Rectal smooth muscle tissue (tissue), 1 donor: Measurements from ENCODE around the gene CEP350.
"Not testable (repeated sequence)": the region's sequence is repeated elsewhere in the genome, so short reads cannot be mapped to it uniquely, and the experiment has no call there.

ENCODE experiments used
- H3K27ac ChIP-seq: one replicate; pipeline ENCODE4 v1.7.0; 2013; ENCODE audit warnings: low read depth, low read length, inconsistent platforms
- H3K27me3 ChIP-seq: one replicate; pipeline ENCODE4 v1.7.0; 2013; ENCODE audit warnings: low read length; ENCODE audit not compliant: control insufficient read depth, insufficient read depth
- H3K36me3 ChIP-seq: one replicate; pipeline ENCODE4 v1.7.0; 2013; ENCODE audit warnings: low read length; ENCODE audit not compliant: control insufficient read depth, insufficient read depth
- H3K4me1 ChIP-seq: one replicate; pipeline ENCODE4 v1.7.0; 2013; ENCODE audit warnings: low read length; ENCODE audit not compliant: control insufficient read depth, insufficient read depth
- H3K4me3 ChIP-seq: one replicate; pipeline ENCODE4 v1.7.0; 2013; ENCODE audit warnings: low read length
- H3K9ac ChIP-seq: one replicate; pipeline ENCODE4 v1.7.0; 2013; ENCODE audit warnings: low read length

The CEP350 gene

DNA sequence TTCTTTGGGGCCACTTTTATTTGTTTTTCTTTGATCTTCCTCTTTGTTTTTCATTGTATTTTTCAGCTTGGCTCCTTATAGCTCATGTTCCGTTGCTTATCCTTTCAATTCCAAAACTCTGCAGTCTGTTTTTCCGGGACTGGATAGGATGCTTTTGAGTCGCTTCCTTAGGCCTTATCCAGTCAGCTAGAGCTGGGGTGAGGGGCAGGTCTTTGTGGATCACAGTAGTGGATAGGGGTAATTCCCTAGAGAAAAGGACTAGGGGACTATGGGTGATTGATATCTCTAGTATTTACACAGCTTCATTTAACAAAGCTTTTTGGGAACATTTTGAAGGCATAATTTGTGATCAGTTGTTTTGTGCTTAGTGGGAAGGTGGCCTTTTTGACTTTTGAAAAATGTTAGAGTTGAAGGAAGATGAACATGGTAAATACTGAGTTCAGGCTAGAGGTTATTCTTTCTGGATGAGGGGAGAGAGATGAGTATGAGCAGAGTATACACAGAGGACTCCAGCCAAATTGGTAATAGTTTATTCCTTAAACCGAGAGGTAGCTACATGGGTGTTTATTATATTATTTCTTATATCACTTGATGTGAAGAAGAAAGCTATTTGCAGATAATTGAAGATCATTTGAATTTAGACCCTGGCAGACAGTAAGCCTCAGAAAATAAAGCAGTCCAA, 22.5 kb downstream of the CEP350 start:
- H3K4me1 ChIP-seq: no peaks in the 10 kb centered on the region
- H3K27ac ChIP-seq: no peak overlapping the region
- no peaks in the 10 kb centered on the region for H3K36me3 ChIP-seq
- H3K4me3 ChIP-seq: no peak overlapping the region
- no peaks in the 10 kb centered on the region for H3K27me3 ChIP-seq
- H3K9ac ChIP-seq: no peak overlapping the region

DNA sequence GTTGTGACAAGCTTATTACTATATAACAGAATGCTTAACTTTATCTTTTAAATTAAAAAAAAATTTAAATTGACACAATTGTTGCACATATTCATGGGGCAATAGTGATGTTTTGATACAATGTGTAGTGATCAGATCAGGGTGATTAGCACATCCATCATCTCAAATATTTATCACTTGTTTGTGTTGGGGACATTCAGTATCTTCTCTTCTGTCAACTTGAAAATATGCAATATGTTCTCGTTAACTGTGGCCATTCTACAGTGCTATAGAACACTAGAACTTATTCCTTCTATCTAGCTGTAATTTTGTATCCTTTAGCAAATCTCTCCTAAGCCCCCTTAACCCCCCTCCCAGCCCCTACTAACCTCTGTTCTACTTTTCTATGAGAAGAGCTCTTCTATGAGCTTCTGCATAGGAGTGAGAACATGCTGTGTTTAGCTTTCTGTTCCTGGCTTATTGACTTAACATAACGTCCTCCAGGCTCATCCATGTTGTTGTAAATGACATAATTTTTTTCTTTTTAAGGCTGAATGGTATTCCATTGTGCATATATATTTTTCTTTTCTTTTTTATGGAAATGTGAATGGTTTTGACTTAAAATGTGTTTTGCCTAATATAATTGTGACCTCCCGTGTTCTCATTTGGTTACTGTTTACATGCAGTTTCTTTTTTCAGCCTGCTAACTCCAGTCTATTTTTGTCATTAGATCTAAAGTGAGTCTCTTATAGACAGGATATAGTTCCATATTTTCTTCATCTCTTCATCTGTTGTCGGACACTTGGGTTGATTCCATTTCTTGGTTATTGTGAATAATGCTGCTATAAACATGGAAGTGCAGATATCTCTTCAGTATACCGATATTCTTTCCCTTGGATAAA, 23.8 kb downstream of the CEP350 start:
- Histone ChIP-seq H3K27me3 (no peaks in the 10 kb centered on the region), H3K4me1 (no peaks in the 10 kb centered on the region), H3K9ac (no peak overlapping the region), H3K27ac (no peak overlapping the region), H3K4me3 (no peak overlapping the region), H3K36me3 (no peaks in the 10 kb centered on the region)

DNA sequence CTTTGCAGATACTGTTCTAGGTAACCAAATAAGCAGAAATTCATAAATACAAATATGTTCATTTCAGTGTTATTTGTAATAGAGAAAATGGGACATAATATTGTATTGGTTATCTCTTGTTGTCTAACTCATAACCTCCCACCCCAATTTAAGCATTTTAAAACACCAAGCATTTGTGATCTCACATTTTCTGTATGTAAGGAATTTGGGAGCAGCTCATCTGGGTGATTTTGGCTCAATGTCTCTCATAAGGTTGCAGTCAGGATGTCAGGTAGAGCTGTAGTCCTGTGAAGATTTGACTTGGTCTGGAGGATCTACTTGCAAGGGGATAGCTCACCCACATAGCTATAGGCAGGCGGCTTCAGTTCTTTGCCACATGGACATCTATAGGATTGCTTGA, 29.5 kb downstream of the CEP350 start:
- no peak overlapping the region for H3K9ac ChIP-seq
- no peaks in the 10 kb centered on the region for H3K36me3 ChIP-seq
- H3K27me3 ChIP-seq: no peaks in the 10 kb centered on the region
- no peak overlapping the region for H3K4me3 ChIP-seq
- H3K27ac ChIP-seq: no peak overlapping the region
- no peaks in the 10 kb centered on the region for H3K4me1 ChIP-seq

DNA sequence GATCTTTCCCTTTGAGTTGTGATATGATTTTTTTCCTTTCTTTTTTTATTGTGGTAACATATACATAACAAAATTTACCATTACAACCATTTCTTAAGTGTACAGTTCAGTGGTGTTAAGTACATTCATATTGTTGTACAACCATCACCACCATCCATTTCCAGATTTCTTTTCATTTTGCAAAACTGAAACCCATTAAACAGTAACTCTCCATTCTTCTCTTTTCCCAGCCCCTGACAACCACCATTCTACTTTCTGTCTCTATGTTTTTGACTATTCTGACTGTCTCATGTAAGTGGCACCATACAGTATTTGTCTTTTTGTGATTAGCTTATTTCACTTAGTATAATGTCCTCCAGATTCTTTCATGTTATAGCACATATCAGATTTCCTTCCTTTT, 30.3 kb downstream of the CEP350 start:
- Histone ChIP-seq H3K36me3 (no peaks in the 10 kb centered on the region), H3K27ac (no peak overlapping the region), H3K27me3 (no peaks in the 10 kb centered on the region), H3K9ac (no peak overlapping the region), H3K4me1 (no peaks in the 10 kb centered on the region), H3K4me3 (no peak overlapping the region)

DNA sequence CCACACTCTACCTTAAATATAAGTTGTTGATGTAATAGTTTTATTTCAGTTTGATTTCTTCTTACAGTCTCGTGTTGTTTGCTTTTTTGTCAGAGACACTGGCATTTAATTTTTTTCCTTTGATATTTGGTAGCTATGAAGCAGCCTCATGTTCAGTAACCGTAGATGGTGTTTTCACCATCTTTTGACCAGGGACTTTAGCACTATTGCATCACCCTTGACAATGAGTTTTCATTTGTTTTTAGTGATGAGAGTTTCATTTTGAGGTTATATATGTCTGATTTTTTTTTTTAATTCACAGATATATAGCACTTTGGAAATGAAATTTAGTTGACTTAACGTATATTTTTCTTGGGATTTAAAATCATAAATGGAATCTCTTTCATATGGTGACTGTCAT, 36.2 kb downstream of the CEP350 start:
- Histone ChIP-seq H3K36me3 (no peaks in the 10 kb centered on the region), H3K4me3 (no peak overlapping the region), H3K27ac (no peak overlapping the region), H3K9ac (no peak overlapping the region), H3K4me1 (no peaks in the 10 kb centered on the region), H3K27me3 (no peaks in the 10 kb centered on the region)

DNA sequence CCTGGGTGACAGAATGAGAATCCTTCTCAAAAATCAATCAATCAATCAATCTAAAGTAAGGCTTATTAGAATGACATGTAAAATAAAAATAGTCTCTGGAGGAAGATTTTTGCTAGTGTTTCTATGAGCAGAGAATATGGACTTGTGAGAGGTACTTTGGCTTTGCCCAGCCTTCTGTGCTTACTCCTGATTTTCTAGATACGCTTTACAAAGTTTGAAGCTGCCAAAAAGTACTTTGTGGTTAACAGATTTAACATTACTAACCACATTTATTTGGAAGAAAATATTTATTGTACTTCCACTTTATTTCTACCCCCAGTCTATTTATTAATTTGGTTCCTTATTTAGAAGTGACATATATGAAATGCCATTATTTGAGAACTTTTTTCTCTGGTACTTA, 41.0 kb downstream of the CEP350 start:
- no peak overlapping the region for H3K4me3 ChIP-seq
- no peaks in the 10 kb centered on the region for H3K27me3 ChIP-seq
- no peak overlapping the region for H3K9ac ChIP-seq
- H3K36me3 ChIP-seq: peaks cover 2% of the 10 kb centered on the region
- no peaks in the 10 kb centered on the region for H3K4me1 ChIP-seq
- no peak overlapping the region for H3K27ac ChIP-seq

DNA sequence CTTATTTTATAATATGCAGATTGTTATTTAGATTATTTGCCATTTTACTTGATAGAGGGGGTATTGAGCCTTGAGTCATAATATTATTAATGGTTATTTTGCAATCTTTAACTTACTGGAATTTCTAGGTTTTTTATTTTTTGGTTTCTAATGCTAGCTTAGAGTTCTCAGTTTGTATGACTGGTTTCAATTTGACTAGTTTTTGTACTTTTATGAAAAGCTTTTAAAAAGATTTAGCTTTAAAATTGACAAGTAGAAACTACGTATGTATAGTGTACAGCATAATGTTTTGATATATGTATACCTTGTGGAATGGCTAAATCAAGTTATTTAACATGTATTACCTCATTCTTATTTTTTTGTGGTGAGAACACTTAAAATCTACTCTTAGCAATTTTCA, 41.5 kb downstream of the CEP350 start:
- Histone ChIP-seq H3K36me3 (peaks cover 2% of the 10 kb centered on the region), H3K27ac (no peak overlapping the region), H3K4me3 (no peak overlapping the region), H3K9ac (no peak overlapping the region), H3K27me3 (no peaks in the 10 kb centered on the region), H3K4me1 (no peaks in the 10 kb centered on the region)

DNA sequence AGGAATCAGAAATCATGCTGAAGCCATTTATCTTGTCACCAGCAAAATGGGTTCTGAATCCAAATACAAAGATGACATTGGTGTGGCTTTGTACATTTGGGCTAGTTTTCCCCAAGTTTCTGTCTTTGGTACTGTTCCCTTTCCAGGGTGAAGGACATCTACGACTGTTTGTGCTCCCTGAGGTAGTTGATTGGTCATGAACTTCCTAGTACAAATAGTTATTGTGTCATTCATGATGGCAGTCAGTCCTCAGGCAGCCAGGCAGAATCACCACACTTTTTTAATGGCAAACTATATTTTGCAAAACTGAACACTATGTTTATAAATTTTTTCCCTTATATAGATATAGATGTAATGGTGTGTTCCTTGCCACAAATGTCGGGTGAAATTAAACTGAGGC, 46.0 kb downstream of the CEP350 start:
- H3K4me1 ChIP-seq: no peaks in the 10 kb centered on the region
- H3K9ac ChIP-seq: no peak overlapping the region
- peaks cover 2% of the 10 kb centered on the region for H3K36me3 ChIP-seq
- no peak overlapping the region for H3K4me3 ChIP-seq
- H3K27me3 ChIP-seq: no peaks in the 10 kb centered on the region
- no peak overlapping the region for H3K27ac ChIP-seq

DNA sequence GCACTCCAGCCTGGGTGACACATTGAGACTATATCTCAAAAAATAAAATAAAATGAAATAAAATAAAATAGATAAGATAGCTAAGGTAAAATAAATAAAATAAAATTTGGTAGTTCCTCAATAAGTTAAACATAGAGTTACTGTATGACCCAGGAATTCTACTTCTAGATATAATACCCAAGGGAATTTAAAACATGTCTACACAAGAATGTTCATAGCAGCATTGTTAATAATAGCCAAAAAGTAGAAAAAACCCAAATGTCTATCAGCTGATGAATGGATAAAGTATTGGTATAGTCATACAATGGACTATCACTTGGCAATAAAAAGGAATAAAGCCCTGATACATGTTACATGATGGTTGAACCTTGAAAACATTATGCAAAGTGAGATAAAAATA, 47.8 kb downstream of the CEP350 start:
- no peaks in the 10 kb centered on the region for H3K36me3 ChIP-seq
- no peak overlapping the region for H3K27ac ChIP-seq
- H3K4me1 ChIP-seq: no peaks in the 10 kb centered on the region
- no peak overlapping the region for H3K4me3 ChIP-seq
- H3K9ac ChIP-seq: no peak overlapping the region
- H3K27me3 ChIP-seq: no peaks in the 10 kb centered on the region

DNA sequence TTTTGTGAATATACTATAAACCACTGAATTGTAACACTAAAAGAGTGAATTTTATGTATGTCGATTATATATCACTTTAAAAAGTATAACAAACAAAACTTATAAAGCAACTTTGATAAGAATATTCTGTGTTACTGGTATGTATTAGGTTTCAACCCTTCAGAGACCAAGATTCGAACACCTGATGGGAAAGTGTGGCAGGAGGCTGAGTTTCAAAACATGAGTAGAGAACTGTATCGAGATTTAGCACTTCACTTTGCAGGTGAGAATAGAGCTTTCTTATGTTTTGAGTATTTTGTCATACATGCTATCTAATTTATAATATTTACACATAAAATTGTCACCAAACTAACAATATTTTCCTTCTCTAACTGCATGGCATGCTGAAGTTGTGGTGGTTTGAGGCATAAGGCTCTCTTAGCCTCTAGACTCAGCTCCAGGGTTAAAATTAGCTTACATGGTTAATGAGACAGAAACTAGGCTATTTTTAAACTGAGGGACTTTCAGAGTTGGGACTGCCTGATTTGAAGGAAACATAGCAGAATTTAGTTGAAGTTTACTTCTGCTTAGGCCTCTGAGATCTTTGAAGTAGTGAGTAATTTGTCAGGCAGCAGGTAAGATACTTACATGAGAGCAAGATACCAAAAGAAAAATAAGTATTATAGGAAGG, 48.6 kb downstream of the CEP350 start:
- Histone ChIP-seq H3K9ac (no peak overlapping the region), H3K27ac (no peak overlapping the region), H3K4me3 (no peak overlapping the region), H3K36me3 (no peaks in the 10 kb centered on the region), H3K27me3 (no peaks in the 10 kb centered on the region), H3K4me1 (no peaks in the 10 kb centered on the region)

DNA sequence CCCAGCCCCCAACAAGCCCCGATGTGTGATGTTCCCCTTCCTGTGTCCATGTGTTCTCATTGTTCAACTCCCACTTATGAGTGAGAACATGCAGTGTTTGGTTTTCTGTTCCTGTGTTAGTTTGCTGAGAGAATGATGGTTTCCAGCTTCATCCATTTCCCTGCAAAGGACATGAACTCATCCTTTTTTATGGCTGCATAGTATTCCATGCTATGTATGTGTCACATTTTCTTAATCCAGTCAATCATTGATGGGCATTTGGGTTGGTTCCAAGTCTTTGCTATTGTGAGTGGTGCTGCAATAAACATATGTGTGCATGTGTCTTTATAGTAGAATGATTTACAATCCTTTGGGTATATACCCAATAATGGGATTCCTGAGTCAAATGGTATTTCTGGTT, 52.2 kb downstream of the CEP350 start:
- not testable (repeated sequence) for H3K4me3 ChIP-seq, H3K27me3 ChIP-seq, H3K27ac ChIP-seq, H3K36me3 ChIP-seq, H3K9ac ChIP-seq, H3K4me1 ChIP-seq

DNA sequence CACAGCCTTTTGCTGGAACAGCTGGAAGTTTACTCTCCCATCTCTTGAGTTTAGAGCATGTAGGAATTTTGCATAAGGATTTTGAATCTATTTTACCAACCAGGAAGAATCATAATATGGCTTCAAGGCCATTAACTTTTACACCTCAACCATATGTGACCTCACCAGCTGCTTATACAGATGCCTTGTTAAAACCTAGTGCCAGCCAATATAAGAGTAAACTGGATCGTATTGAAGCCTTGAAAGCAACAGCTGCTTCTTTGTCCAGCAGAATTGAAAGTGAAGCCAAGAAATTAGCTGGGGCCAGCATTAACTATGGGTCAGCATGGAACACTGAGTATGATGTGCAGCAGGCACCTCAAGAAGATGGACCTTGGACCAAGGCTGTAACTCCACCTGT, 65.4 kb downstream of the CEP350 start:
- Histone ChIP-seq H3K4me1 (no peaks in the 10 kb centered on the region), H3K4me3 (no peak overlapping the region), H3K36me3 (peaks cover 21% of the 10 kb centered on the region), H3K27me3 (no peaks in the 10 kb centered on the region), H3K9ac (no peak overlapping the region), H3K27ac (no peak overlapping the region)
